ENCODE results near the gene PRR12.

GRCh38 chr19:49656456-49657109, 65.6 kb downstream of the PRR12 start:
- TF ChIP-seq NFRKB (IDR thresholded peaks at IDR 0.05; ENCODE audit: low read depth) (no peak), SMAD1 (IDR thresholded peaks at IDR 0.05; ENCODE audit: low read depth, low read length, partially characterized antibody) (no peak), ZNF175 (CRISPR knock-in tag; IDR thresholded peaks at IDR 0.05; ENCODE audit: low read depth) (no peak), FOXP4 (CRISPR knock-in tag; IDR thresholded peaks at IDR 0.05; ENCODE audit: borderline replicate concordance) (no peak)

All from K562 (cell line).